ENCODE results near the gene MATN4.

MATN4 gene

DNA sequence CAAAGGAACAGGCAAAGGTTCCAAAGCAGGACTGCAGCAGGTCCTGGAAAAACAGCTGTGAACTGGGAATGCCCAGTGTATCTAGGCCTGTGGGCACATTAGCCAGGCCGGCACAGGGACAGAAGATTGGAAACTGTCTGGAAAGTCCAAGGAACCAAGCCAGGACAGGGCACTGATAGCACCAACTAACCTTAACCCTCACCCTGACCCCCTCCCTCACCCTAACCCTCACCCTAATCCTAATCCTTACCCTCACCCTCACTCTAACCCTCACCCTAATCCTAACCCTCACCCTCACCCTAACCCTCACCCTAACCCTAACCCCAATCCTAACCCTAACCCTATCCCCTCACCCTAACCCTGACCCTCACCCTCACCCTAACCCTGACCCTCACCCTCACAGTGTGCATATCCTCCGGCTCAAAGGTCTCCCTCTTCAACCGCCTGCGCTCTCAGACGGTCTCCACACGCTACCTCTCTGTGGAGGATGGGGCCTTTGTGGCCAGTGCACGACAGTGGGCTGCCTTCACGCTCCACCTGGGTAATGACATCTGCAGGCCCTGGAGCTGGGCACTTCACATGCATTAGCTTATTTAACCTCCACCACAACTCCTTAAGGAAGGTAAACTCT, 5.1 kb upstream of the MATN4 start:
- DNase-seq, result no peak

- DNase-seq, result no peak
These were observed 4.1 kb upstream of the MATN4 start for GRCh38 chr20:45312241-45312640.

- peak; percentile 79 for DNase-seq
These were observed 3.6 kb upstream of the MATN4 start for GRCh38 chr20:45311589-45312211.

- no peak for DNase-seq
These were observed 976 bp upstream of the MATN4 start for GRCh38 chr20:45309075-45309474.

GRCh38 chr20:45307076-45307640, 941 bp downstream of the MATN4 start:
- no peak for DNase-seq

GRCh38 chr20:45306431-45306982, 1.6 kb downstream of the MATN4 start, which contains the start of gene RBPJL:
Gene RBPJL (plus strand): TSS chr20:45306840. CDS start chr20:45306923, 83 bp downstream.
- DNase-seq, result peak; percentile 58

GRCh38 chr20:45305262-45305661, 2.8 kb downstream of the MATN4 start:
- DNase-seq, result no peak

- no peak for DNase-seq
These were observed 3.6 kb downstream of the MATN4 start for GRCh38 chr20:45304464-45304999.

GRCh38 chr20:45303586-45304463, 4.3 kb downstream of the MATN4 start:
- DNase-seq, result no peak

- no peak for DNase-seq
These were observed 6.3 kb downstream of the MATN4 start for GRCh38 chr20:45301824-45302271.

DNA sequence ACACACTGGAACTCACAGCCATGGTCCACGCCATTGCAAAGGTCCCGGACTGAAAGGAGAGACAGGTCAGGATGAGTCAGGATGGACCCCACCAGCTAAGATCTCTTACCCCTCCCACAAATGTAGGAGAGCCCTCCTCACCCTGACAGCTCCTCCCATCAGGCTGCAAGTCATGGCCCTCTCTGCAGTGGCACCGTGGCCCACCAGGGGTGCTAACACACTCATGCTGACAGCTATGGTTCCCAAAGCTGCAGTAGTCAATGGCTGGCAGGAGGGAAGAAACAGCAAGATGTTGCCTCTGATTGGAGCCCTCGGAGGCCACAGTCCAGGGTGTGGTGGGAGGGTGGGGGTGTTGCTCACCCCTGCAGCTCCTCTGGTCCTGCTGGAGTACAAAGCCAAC, 7.1 kb downstream of the MATN4 start:
- peak; percentile 86 for DNase-seq

DNA sequence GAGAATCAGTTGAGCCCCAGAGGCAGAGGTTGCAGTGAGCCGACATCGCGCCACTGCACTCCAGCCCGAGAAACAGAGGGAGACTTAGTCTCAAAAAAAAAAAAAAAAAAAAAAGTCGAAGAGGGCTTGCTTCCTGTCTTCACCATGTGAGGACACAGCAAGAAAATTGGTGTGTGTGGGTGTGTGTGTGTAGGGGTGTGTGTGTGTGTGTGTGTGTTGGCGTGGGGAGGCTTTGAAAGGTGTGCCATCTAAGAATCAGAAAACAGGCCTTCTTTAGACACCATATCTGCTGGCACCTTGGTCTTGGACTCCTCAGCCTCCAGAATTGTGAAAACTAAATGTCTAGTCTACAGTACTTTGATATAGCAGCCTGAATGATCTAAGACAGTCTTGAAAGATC, 8.3 kb downstream of the MATN4 start:
- no peak for DNase-seq

GRCh38 chr20:45297786-45298497, 10.2 kb downstream of the MATN4 start:
- no peak for DNase-seq

DNA sequence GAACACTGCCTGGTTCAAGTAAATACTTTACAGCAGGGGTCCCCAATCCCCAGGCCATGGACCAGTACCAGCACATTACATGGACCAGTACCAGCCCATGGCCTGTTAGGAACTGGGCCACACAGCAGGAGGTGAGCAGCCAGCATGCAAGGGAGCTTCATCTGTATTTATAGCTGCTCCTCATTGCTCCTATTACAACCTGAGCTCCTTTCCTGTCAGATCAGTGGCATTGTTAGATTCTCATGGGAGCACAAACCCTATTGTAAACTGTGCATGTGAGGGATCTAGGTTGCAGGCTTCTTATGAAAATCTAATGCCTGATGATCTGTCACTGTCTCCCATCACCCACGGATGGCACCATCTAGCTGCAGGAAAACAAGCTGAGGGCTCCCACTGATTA, 13.4 kb downstream of the MATN4 start:
- DNase-seq, result no peak

GRCh38 chr20:45294003-45294368, 14.1 kb downstream of the MATN4 start:
- no peak for DNase-seq

DNA sequence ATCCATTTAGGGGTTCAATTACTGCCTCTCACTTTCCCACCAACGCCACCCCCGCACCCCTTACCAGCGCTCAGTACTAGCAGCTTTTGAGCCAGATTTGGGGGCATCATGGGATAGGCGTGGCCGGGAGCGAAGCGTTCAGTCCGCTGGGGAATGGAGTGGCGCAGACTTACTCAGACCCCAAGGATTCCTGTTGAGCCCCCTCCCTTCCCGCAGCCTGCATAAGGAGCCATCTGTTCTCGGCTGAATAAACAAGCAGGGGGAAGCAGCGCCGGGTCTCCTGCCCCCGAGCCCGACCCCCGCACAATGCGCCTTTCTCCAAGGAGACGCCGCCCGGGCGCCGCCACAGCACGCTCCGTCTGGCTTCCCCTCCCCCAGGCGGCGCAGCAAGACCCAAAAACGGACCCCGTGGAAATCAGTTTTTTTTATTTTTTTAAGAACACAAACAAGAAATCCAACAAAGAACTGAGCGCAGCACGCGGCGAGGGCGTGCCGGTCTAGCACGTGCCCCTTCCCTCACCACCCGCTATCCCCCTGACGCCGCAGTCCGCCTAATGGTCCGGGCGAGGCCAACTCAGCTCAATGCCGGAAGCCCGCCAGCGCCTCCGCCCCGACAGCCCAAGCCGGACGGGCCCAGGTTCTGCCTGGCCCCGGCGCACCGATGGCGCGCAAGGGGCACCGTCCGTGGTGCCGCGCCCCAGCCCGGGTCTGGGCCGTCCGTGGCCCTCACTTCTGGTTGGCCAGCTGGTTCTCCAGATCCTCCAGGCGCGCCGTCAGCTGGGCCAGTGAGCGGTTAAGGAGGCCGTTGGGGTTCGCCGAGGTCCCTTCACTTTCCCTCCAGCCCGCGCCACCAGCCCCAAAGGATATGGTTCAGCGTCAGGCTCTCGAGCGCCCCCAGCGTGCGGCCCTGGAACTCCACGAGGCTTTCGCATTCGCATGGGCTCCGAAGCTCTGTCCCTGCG, 14.8 kb downstream of the MATN4 start:
- DNase-seq, result peak; percentile 88

GRCh38 chr20:45292343-45292742, 15.8 kb downstream of the MATN4 start:
- no peak for DNase-seq

DNA sequence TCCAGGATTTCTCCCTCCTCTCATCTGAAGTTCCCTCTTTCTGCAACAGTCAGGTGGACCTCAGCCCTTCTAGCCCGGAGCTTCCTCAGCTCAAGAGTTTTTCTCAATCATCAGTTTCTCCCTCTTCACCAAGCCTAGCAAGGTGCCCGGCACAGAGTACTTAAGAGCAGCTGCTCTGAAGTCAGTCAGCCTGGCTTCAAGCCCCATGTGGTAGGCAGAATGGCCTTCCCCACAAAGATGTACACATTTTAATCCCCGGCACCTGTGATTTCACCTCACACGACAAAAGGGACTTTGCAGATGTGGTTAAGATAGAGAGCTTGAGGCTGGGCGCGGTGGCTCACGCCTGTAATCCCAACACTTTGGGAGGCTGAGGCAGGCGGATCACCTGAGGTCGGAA, 16.6 kb downstream of the MATN4 start:
- no peak for DNase-seq

DNA sequence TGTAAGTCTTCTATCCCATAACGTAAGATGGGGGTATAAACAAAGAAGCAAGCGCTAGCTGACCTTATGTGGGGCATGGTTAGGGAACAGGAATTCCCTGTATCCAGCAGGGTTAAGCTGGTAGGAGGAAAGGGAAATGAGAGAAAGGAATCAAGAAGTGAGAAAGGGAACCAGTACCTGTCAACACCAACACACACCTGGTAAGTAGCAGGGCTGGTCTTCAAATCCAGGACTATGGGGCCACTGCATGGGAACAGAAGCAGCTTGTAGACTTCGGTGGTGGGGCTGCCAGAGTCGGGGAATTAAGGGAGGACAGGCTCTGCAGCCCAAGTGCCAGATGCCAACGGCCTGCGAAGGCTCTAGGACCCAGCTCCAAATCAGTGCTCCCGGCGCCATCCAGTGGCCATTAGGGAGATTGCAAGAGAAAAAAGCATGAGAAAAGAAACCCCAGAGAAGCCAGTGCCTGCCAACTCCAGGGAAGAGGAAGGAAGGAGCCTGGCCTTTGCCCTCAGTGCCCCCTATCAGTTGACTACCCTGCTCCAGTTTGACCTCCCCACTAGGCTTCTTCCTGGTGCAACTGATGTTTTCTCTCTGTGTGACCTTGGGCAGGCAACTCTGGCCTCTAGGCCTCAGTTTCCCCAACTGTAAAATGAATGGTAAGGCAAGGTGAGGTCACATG, 17.3 kb downstream of the MATN4 start:
- DNase-seq, result peak; percentile 89

DNA sequence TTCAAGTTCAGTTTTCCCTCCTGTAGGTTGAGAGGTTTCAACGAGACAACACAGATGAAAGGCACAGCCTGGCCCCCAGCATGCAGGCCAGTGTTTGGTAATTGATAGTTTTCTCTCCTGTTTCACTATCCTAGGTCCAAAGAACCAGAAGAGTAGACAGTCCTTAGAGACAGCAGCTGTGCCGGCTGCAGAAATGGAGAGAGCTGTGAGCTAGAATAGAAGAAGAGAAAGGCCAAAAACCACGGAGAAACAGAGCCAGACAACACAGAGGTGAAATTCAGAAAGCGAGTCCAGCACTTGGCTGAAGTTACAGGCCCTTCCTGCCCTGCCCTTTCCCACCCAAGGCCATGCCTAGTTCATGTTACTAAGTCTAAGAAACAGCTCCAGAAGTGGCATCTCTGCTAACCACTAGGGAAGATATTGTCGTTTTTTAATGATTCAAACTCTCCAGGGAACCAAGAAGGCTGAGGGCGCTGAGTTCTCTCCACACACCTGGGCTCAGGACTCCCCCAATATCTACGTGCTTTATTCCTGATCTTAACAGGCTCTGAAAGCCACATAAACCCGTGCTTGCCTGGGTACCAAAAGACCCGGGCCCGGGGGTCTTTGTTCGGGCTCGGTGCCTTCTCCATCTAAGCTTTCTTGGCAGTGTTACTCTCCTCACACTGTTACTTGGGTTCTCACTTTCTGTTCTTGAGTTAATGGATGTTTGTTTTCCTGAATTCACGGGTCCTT, 18.0 kb downstream of the MATN4 start:
- no peak for DNase-seq
